Stimulated activated CD4-positive, alpha-beta T cell treated with anti-CD3 and anti-CD28 coated beads, Interleukin-2, amount 100 ng/mL, for 24 hours (primary cell): ENCODE data around the gene BTBD9.

Experiments
- DNase-seq, 2 donors: peaks; one replicate each; pipeline ENCODE4 v3.0.0-alpha.2; 2020

BTBD9 gene

GRCh38 chr6:38417521-38417920 is 222.2 kb downstream of the BTBD9 start:
- DNase-seq = no peak

DNA sequence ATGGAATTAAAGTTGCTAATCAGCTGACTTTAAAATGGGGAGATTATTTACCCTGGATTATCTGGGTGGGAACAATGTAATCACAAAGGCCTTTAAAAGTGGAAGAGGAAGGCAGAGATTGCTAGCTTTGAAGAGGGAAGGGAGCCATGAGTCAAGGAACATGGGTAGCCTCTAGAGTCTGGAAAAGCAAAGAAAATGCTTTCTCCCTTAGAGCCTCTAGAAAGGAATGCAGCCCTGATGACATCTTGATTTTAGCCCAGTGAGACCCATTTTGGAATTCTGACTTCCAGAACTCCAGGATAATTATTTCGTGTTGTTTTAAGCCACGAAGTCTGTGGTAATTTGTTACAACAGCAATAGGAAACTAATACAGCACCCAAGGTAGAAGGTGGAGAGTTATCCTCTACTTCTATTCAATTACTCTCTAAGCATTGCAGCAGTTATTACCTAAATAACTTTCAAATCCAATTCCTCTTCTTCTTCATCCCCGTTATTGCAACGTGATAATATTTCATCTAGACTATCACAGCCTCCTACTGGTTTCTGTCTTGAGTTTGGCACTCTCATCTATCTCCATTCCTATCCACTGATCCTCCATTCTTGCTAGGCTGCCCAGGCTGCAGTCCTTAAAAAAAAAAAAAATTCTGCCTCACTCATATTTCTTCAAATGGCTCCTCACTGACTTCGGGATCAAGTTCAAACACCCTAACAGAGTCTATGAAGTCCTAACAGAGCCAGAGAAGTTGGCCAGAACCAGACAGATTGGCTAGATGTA is 224.3 kb downstream of the BTBD9 start:
- no peak for DNase-seq

- no peak for DNase-seq
Measured at GRCh38 chr6:38413102-38413800, 226.5 kb downstream of the BTBD9 start.

- no peak for DNase-seq
Measured at GRCh38 chr6:38407192-38407591, 232.5 kb downstream of the BTBD9 start.

- no peak for DNase-seq
Measured at GRCh38 chr6:38406096-38406495, 233.6 kb downstream of the BTBD9 start.

DNA sequence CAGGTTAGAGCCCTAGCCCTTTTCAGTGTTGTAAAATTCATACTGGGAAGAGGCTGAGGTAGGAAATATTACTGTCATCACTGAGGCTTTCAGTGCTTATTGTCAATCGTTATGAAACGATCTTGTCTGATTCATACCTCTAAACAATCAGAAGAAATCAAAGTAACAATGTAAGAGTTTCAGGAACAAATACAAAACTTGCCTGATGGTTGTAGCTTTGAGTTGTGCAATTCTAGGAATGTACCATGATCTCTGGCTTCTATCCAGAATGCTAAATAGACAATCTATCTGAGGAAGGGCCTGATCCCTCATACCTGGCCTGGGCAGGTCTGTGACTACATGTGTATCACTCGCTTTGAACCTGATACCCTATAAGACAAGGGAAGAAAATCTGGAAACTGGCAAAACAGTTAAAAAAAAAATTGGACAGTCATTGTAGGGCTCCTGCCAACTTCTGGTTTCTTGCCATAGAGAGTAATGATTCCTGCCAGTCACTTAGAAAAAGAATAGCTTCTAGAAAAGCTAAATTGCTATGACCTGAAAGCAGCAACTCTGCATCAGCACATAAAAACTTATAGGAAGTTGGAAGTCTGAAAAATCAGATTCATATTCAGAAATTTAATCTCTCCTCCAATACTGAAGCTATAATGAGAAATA is 234.7 kb downstream of the BTBD9 start:
- DNase-seq = no peak

- DNase-seq = no peak
Measured at GRCh38 chr6:38404355-38404754, 235.4 kb downstream of the BTBD9 start.

GRCh38 chr6:38403548-38403947 is 236.2 kb downstream of the BTBD9 start:
- DNase-seq = no peak

DNA sequence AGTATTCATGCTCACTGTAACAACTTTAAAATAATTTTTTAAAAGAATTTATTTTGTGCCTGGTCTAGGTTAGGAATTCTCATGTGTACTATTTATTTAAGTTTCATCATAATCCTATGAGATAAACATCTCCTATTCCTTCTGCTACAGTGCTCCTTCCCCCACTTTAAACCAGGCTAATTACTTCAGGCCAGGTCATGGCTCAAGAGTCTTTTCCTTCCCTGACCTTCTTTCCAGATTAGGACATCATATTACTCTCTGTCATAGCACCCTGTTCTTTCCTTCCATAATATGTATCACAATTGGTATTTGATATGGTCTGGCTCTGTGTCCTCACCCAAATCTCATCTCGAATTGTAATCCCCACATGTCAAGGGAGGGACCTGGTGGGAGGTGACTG is 239.0 kb downstream of the BTBD9 start:
- no peak for DNase-seq

GRCh38 chr6:38400101-38400500 is 239.6 kb downstream of the BTBD9 start:
- no peak for DNase-seq

DNA sequence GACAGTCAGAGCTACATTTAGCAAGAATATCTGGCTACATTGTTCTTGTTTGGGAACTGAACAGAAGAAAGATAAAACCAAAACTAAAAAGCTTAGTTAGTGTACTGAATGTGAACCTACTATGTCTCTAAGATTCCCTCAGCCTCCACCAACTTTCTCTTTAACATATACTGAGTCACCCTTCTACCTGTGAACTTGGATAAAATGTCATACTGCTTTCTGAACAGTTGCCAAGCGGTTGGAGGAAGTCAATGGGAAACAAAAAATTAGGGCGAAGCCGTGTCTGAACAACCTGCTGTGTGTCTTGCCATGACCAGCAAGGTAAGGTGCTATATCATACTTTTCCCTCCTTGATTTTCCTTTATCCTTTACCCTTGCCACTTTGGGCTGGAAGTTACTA is 243.5 kb downstream of the BTBD9 start:
- no peak for DNase-seq

DNA sequence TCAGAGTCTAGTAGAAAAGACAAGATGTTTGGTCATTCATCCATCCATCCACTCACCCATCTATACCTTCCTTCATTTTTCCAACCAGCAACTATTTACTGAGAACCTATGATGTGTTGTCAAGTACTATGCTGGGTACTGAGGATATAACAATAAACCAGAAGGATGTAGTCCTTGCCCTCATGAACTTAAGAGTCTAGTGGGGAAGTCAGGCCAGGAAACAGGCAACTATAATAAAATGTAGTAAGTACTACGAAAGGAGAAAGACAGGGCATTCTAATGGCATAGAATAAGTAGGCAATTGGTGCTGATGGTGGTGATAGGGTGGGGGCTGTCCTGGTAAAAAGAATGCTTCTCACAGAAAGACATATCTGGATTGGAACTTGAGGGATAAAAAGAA is 245.7 kb downstream of the BTBD9 start:
- no peak for DNase-seq

- DNase-seq = no peak
Measured at GRCh38 chr6:38391626-38392579, 247.8 kb downstream of the BTBD9 start.

- DNase-seq = no peak
Measured at GRCh38 chr6:38391206-38391605, 248.5 kb downstream of the BTBD9 start.

DNA sequence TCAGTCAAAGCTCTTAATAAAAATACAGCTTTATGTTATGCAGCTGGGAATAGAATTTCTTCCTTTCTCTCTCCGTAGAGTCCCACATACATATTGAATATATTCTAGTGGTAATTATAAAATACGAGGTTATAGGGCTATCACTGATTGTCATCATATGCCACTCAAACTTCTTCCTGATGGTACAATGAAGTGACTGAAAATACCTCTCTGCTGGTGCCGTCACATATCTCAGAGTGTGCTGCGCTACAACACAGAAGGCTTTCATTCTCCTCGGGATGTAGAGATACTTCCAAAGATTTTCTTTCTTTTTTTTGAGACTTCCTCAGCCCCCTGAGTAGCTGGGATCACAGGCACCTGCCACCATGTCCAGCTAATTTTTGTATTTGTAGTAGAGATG is 249.9 kb downstream of the BTBD9 start:
- DNase-seq = no peak

DNA sequence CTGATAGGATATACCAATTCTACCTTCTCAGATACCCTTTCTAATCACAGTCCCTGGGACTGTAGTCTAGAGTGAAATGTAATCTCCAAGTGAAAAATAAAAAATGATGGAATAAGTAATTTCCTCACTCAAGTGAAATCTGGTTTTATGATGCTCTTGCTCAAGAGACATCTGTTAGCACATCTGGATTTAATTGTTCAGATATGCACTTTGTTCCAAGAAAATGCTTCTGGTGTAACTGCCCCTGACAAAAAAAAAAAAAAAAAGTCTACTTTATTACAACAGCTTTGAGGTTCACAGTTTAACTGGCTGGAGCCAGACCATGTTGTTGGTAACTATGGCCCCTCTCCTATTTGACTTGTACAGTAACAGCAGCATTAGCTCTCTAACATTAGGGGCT is 251.8 kb downstream of the BTBD9 start:
- no peak for DNase-seq

DNA sequence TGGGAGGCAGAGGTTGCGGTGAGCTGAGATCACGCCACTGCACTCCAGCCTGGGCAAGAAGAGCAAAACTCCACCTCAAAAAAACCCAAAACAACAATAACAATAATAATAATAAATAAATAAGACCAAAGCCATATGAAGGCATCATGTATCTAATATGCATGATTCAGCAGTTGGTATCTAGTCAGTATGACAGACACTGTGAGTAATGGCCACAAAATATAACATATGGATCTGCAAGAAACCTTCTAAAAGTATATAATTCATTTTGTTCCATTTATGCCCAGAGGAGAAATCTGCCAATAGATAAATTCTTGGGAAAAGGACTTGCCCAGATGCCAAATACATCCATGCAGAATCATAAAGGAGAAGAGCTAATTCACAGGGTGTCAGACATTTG is 252.3 kb downstream of the BTBD9 start:
- no peak for DNase-seq

DNA sequence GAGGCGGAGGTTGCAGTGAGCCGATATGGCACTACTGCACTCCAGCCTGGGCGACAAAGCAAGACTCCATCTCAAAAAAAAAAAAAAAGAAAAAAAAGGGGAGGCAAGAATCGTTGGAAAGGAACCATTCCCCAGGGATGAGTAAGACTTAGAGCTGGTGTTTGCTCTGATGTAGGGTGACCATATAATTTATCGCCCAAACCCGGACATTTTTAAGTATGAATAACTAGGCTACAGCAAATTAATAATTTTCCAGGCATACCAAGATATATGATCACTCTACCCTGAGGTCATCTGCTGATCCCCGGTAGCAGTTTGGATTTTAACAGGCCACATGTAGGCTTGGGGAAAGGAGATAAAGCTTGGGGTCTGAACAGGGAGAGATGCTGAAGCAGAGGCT is 260.9 kb downstream of the BTBD9 start:
- no peak for DNase-seq

GRCh38 chr6:38375937-38376336 is 263.8 kb downstream of the BTBD9 start:
- no peak for DNase-seq

DNA sequence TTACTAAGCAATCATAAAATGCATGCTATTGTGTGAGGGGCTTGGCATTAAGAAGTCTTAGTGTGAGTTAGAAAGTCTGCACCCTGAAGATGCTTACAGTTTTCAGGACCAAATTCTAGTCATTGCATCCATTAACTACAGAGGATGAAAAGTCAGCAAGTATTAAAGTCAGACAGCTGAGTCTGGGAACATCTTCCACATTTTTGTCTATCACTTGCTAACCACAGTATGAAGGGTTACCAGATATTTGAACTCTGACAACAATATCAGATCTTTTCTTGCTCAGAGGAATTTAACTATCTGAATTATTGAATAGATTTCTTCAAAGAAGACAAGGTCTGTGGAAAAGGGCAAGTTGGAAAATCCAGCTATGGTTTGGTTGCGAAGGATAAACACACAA is 264.4 kb downstream of the BTBD9 start:
- no peak for DNase-seq

GRCh38 chr6:38371881-38372280 is 267.8 kb downstream of the BTBD9 start:
- DNase-seq = no peak

DNA sequence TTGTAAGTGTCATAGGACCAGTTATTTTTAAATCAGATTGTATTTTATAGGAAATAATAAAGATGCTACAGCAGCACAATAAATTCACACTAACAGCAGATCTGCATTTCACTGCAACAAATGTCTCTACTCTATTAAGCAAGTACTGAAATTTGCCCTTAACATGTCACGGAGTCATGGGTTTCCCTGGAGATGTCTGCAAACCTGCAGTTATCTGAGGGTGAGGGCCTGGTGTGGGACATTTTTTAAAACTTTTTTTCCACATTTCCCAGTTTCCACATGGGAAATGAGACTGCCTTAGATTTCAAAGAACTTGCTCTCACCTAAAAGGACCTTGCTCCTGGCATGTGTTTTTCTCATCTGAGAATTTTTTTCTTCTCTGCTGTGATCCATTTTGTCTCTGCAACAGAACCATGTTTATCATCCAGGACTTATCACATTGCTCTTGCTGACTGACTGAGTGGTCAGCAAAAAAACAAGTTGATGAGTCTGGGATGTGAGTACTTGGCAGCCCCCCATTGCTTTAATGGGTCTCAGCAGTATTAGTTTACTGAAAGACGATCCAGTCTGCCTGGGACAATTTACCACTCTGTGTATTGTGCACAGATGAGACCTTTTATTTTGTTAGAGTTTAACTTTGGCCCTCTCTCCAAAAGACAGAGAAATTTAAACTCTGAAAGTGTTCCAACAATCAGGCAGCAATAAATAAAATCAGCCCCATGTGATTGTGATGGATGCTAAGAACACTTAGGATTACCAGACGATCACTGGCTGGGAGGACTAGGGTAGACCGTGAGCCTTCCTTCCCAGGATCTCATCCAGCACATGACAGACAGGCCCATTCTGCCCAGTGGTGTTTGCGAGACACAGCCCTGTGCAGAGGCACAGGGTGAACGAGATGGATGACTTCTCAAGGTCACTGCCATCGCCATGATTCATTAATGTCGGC is 268.8 kb downstream of the BTBD9 start:
- DNase-seq = no peak
